ENCODE data around the gene RHEB.

DNA sequence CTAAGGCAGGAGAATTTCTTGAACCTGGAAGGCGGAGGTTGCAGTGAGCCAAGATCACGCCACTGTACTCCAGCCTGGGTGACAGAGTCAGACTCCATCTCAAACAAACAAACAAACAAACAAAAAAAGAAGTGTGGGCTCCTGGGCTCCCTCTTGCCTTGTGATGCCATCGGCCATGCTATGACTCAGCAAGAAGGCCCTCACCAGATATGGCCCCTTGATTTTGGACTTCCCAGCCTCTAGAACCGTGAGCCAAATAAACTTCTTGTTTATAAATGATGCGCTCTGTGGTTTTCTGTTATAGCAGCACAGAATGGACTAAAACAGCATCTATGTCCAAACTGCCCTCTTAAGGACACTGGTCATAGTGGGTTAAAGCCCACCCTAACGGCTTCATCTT lies 29.9 kb upstream of the RHEB start:
- TF ChIP-seq, protein P1, sequence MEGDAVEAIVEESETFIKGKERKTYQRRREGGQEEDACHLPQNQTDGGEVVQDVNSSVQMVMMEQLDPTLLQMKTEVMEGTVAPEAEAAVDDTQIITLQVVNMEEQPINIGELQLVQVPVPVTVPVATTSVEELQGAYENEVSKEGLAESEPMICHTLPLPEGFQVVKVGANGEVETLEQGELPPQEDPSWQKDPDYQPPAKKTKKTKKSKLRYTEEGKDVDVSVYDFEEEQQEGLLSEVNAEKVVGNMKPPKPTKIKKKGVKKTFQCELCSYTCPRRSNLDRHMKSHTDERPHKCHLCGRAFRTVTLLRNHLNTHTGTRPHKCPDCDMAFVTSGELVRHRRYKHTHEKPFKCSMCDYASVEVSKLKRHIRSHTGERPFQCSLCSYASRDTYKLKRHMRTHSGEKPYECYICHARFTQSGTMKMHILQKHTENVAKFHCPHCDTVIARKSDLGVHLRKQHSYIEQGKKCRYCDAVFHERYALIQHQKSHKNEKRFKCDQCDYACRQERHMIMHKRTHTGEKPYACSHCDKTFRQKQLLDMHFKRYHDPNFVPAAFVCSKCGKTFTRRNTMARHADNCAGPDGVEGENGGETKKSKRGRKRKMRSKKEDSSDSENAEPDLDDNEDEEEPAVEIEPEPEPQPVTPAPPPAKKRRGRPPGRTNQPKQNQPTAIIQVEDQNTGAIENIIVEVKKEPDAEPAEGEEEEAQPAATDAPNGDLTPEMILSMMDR (IDR thresholded peaks at IDR 0.05), result no peak
- no peak for TF ChIP-seq EZH2 (IDR thresholded peaks at IDR 0.05; ENCODE audit: borderline replicate concordance, insufficient read depth, low read depth, low read length, poor library complexity, severe bottlenecking)
